Measurements from ENCODE around the gene KDM4C. TPM values are rescaled to one million over a fixed set of nuclear protein-coding genes. Genes with fewer than 3 reads are reported as not detected.

KDM4C gene
- total and polyA plus RNA-seq, 2 donors (not counting 1 experiment from before 2014, with no cell fraction given) = 13.0 to 39.0 TPM

GRCh38 chr9:6896562-6896961, 138.8 kb downstream of the KDM4C start:
- peak; percentile 17 to 19 for DNase-seq (ENCODE audit: low read depth in 2 of 2)
- H3K4me1 ChIP-seq (ENCODE audit: control insufficient read depth, extremely low read depth, insufficient read depth, low read length) = no peaks in the 10 kb centered on the region
- no peak overlapping the region for H3K4me2 ChIP-seq (ENCODE audit: extremely low read depth, insufficient read depth, low read length)

GRCh38 chr9:6897207-6897822, 139.5 kb downstream of the KDM4C start:
- no peak overlapping the region for H3K4me2 ChIP-seq (ENCODE audit: extremely low read depth, insufficient read depth, low read length)
- no peak for DNase-seq (ENCODE audit: low read depth in 2 of 2)
- no peak overlapping the region for H3K27ac ChIP-seq (ENCODE audit: insufficient read depth, low read length)
- no peaks in the 10 kb centered on the region for H3K4me1 ChIP-seq (ENCODE audit: control insufficient read depth, extremely low read depth, insufficient read depth, low read length)
- H3K9me3 ChIP-seq (ENCODE audit: control insufficient read depth, insufficient read depth, low read depth, low read length) = no peaks in the 10 kb centered on the region
- TF ChIP-seq CTCF (conservative IDR thresholded peaks at IDR 0.05 in 1 of 2, IDR thresholded peaks at IDR 0.05 in 1 of 2; ENCODE audit: low read depth in 1 of 2, low read length in 2 of 2) = no peak
- TF ChIP-seq EZH2 (IDR thresholded peaks at IDR 0.05; ENCODE audit: low read length, missing control alignments) = no peak
- no peaks in the 10 kb centered on the region for H3K79me2 ChIP-seq (ENCODE audit: control insufficient read depth, insufficient read depth, low read length)
- no peaks in the 10 kb centered on the region for H3K36me3 ChIP-seq (ENCODE audit: control insufficient read depth, insufficient read depth, low read length)
- no peak overlapping the region for H3K9ac ChIP-seq (ENCODE audit: insufficient read depth, low read length)
- H4K20me1 ChIP-seq (ENCODE audit: control insufficient read depth, extremely low read depth, insufficient read depth, low read length) = no peaks in the 10 kb centered on the region
- no peak overlapping the region for H2AFZ ChIP-seq (ENCODE audit: low read length)
- no peak overlapping the region for H3K4me3 ChIP-seq (replicated peaks in 1 of 4; ENCODE audit: control extremely low read depth in 1 of 4, insufficient read depth in 1 of 4, low read depth in 3 of 4, low read length in 4 of 4)
- H3K27me3 ChIP-seq (ENCODE audit: control insufficient read depth, insufficient read depth, low read length) = no peaks in the 10 kb centered on the region

More at GRCh38 chr9:6896562-6896961, 138.8 kb downstream of the KDM4C start:
- Histone ChIP-seq H3K4me3 (replicated peaks in 1 of 4; ENCODE audit: control extremely low read depth in 1 of 4, insufficient read depth in 1 of 4, low read depth in 3 of 4, low read length in 4 of 4) (no peak overlapping the region), H2AFZ (ENCODE audit: low read length) (no peak overlapping the region), H3K9ac (ENCODE audit: insufficient read depth, low read length) (no peak overlapping the region), H4K20me1 (ENCODE audit: control insufficient read depth, extremely low read depth, insufficient read depth, low read length) (no peaks in the 10 kb centered on the region), H3K27me3 (ENCODE audit: control insufficient read depth, insufficient read depth, low read length) (no peaks in the 10 kb centered on the region), H3K36me3 (ENCODE audit: control insufficient read depth, insufficient read depth, low read length) (no peaks in the 10 kb centered on the region), H3K27ac (ENCODE audit: insufficient read depth, low read length) (no peak overlapping the region), H3K9me3 (ENCODE audit: control insufficient read depth, insufficient read depth, low read depth, low read length) (no peaks in the 10 kb centered on the region), H3K79me2 (ENCODE audit: control insufficient read depth, insufficient read depth, low read length) (no peaks in the 10 kb centered on the region)
- TF ChIP-seq CTCF (conservative IDR thresholded peaks at IDR 0.05 in 1 of 2, IDR thresholded peaks at IDR 0.05 in 1 of 2; ENCODE audit: low read depth in 1 of 2, low read length in 2 of 2) (no peak), EZH2 (IDR thresholded peaks at IDR 0.05; ENCODE audit: low read length, missing control alignments) (no peak)

- DNase-seq (ENCODE audit: low read depth in 2 of 2) = no peak
- Histone ChIP-seq H4K20me1 (ENCODE audit: control insufficient read depth, extremely low read depth, insufficient read depth, low read length) (no peaks in the 10 kb centered on the region), H3K9me3 (ENCODE audit: control insufficient read depth, insufficient read depth, low read depth, low read length) (no peaks in the 10 kb centered on the region), H3K4me3 (replicated peaks in 1 of 4; ENCODE audit: control extremely low read depth in 1 of 4, insufficient read depth in 1 of 4, low read depth in 3 of 4, low read length in 4 of 4) (no peak overlapping the region), H3K4me1 (ENCODE audit: control insufficient read depth, extremely low read depth, insufficient read depth, low read length) (no peaks in the 10 kb centered on the region), H3K27me3 (ENCODE audit: control insufficient read depth, insufficient read depth, low read length) (no peaks in the 10 kb centered on the region), H3K27ac (ENCODE audit: insufficient read depth, low read length) (no peak overlapping the region), H3K79me2 (ENCODE audit: control insufficient read depth, insufficient read depth, low read length) (no peaks in the 10 kb centered on the region), H3K9ac (ENCODE audit: insufficient read depth, low read length) (no peak overlapping the region), H3K36me3 (ENCODE audit: control insufficient read depth, insufficient read depth, low read length) (no peaks in the 10 kb centered on the region), H3K4me2 (ENCODE audit: extremely low read depth, insufficient read depth, low read length) (no peak overlapping the region), H2AFZ (ENCODE audit: low read length) (no peak overlapping the region)
- no peak for TF ChIP-seq CTCF (conservative IDR thresholded peaks at IDR 0.05 in 1 of 2, IDR thresholded peaks at IDR 0.05 in 1 of 2; ENCODE audit: low read depth in 1 of 2, low read length in 2 of 2)
- TF ChIP-seq EZH2 (IDR thresholded peaks at IDR 0.05; ENCODE audit: low read length, missing control alignments) = no peak
Measured at GRCh38 chr9:6897898-6898302, 140.1 kb downstream of the KDM4C start.
